Upper lobe of left lung (tissue), 4 donors: ENCODE data around the gene SAFB.

Experiments
- CTCF ChIP-seq, 6 experiments: fragments of 450-650 bp in 4 of 6; fragments of 200-600 bp in 2 of 6; sonication (generic) in 2 of 6; IDR thresholded peaks; one replicate each; pipeline ENCODE4 v1.5.1; 2016 to 2019; ENCODE audit warnings: antibody characterized with exemption in 6 of 6
- EP300 ChIP-seq, 4 donors: sonication (generic); formaldehyde crosslinking; IDR thresholded peaks; one replicate each; pipeline ENCODE4 v1.5.1; 2017; ENCODE audit warnings: antibody characterized with exemption in 4 of 4, control low read depth in 2 of 4
- POLR2A ChIP-seq, 4 donors: fragments of 450-650 bp; IDR thresholded peaks; one replicate each; pipeline ENCODE4 v1.5.1; 2016 to 2017; ENCODE audit warnings: antibody characterized with exemption in 4 of 4, mild to moderate bottlenecking in 2 of 4
- POLR2AphosphoS5 ChIP-seq, 2 donors: sonication (generic); formaldehyde crosslinking; IDR thresholded peaks; one replicate each; pipeline ENCODE4 v1.5.1; 2017; ENCODE audit warnings: antibody characterized with exemption in 2 of 2

- TF ChIP-seq CTCF (IDR thresholded peaks at IDR 0.05) (peak in 2 of 6 experiments; percentile 38 to 42), POLR2A (IDR thresholded peaks at IDR 0.05) (no peak), EP300 (IDR thresholded peaks at IDR 0.05) (no peak), POLR2AphosphoS5 (IDR thresholded peaks at IDR 0.05) (no peak)
Observed at GRCh38 chr19:5687360-5688198, 64.7 kb downstream of the SAFB start.
